ENCODE data around the gene PREPL. TPM values are rescaled to one million over a fixed set of nuclear protein-coding genes. Genes with fewer than 3 reads are reported as not detected.
"Not testable (repeated sequence)": the region's sequence is repeated elsewhere in the genome, so short reads cannot be mapped to it uniquely, and the experiment has no call there.

The PREPL gene
- total RNA-seq, 1 donor from 2014 or later: 82.1 TPM

DNA sequence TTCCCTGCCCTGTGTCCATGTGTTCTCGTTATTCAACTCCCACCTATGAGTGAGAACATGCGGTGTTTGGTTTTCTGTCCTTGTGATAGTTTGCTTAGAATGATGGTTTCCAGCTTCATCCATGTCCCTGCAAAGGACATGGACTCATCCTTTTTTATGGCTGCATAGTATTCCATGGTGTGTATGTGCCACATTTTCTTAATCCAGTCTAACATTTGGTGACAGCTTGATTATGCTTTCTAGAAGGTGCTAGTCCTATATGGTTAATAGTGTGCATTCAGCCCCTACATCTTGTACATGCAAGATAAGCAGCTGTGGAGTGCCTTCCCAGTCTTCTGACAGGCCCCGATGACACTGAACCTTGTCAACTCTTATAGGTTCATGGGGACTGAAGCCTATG lies 57.5 kb downstream of the PREPL start:
- DNase-seq (ENCODE audit: low spot score); intact Hi-C loops (cut with DNase I): not testable (repeated sequence)

DNA sequence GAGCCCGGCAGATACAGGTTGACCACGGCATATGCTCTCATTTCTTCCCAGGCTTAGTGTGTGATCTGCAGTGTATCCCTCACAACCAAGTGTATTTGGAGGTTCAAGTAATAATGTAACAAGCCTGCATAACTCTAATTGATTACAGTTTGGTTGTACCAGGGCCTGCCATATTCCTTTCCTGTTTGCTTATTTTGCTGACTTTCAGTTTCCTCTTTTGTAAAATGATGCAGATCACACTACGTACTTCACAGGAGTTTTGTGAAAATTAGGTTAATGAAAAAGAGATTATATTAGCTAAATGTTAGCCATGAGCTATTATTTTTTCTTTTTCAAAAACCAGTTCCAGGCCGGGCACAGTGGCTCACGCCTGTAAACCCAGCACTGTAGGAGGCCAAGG lies 60.2 kb downstream of the PREPL start:
- intact Hi-C loops (cut with DNase I): no loop called here
- no peak for DNase-seq (ENCODE audit: low spot score)

DNA sequence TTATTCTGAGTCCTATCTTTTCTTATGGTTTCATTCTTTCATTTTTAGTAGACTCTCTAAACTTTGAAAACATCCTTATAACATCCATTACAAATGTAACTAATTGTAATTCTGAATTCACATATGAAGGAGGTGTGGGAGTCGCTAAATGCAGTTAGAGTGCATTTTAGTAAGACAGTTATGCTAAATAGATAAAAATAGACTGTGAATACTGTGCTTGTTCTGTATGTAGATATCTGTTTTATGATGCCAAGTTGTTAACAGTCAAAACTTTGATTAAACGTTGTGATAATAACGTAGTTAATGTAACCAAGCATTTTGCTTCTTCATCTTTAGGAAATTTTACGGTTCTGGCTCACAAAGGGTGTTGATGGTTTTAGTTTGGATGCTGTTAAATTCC lies 61.7 kb downstream of the PREPL start:
- intact Hi-C loops (cut with DNase I): no loop called here
- DNase-seq (ENCODE audit: low spot score): no peak

DNA sequence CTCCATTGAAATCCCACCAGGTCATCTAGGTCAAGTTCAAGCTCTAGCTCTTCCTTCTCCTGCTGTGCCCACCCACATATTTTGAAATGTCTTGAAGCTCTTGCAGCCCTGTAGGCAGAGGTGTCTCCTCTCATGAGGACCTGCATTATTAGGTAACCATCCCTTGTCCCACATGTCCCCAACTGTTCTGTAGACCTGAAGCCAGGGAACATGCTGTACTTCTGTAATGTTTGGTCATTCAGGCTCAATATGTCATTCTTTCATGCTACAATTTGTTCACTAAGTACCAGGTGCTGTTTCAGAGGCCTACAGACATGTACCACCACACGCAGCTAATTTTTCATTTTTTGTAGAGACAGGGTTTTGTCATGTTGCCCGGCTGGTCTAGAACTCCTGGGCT lies 63.9 kb downstream of the PREPL start:
- no peak for DNase-seq (ENCODE audit: low spot score)
- intact Hi-C loops (cut with DNase I): no loop called here

DNA sequence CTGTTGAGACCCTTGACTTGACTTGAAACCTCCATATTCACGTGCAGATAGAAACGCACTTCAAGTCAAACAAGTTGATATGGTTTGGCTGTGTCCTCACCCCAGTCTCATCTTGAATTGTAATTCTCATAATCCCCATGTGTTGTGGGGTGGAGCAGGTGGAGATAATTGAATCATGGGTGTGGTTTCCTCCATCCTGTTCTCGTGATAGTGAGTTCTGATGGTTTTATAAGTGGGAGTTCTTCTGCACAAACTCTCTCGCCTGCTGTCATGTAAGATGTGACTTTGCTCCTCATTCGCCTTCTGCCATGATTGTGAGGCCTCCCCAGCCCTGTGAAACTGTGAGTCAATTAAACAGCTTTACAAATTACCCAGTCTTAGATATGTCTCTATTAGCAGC lies 64.6 kb downstream of the PREPL start:
- intact Hi-C loops (cut with DNase I): no loop called here
- no peak for DNase-seq (ENCODE audit: low spot score)

DNA sequence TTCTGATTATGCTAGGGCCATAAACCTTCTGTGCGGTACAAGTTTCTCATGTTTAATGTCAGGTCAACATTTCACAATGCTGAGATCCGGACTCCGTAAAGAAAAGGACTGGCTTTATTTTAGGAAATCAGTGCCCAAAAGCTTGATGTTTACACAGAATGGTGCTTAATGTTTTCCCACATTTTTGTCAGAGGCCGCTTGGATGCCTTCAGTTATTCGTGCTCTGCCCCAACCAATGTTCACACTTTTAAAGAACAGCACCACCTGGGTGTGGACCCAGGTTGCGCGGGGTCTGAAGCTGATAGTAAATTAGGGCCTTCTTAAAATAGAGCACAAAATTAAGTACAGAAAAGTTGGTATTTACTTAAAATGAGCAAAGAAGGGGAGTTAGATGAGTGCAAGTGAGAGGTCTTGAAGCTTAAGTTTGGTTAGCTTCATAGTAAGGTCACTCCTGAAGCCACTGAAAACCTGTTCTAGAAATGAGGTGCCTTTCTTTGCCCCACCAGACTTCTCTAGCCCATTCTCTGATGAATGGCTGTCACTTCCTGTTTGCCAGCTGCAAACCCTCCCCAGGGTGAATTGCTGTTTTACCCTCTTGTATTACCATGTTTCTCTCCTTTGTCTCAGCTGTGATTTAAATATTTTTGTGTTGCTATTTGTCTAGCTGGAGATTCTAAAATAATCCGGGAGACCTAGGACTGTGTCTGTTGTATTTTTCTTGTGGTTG lies 65.5 kb downstream of the PREPL start:
- DNase-seq (ENCODE audit: low spot score): no peak
- intact Hi-C loops (cut with DNase I): no loop called here

DNA sequence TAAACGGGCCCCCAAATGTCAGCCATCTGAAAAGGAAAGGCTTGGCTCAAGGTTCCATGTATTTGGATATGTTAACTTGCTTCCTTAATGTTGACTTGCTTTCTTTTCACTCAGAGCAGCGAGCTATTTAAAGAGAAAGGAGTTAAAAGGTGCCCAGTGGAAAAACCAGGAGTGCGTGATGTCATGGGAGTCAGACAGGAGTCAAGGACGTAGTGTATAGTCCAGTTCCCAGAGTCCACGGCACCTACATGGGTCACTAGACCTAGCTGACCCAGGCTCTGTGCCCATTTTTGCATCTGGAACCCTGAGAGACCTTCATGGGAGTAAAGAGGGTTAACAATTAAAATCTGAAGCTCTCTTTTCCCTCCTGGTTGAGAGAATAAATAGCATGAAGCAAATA lies 66.2 kb downstream of the PREPL start:
- intact Hi-C loops (cut with DNase I): no loop called here
- no peak for DNase-seq (ENCODE audit: low spot score)

DNA sequence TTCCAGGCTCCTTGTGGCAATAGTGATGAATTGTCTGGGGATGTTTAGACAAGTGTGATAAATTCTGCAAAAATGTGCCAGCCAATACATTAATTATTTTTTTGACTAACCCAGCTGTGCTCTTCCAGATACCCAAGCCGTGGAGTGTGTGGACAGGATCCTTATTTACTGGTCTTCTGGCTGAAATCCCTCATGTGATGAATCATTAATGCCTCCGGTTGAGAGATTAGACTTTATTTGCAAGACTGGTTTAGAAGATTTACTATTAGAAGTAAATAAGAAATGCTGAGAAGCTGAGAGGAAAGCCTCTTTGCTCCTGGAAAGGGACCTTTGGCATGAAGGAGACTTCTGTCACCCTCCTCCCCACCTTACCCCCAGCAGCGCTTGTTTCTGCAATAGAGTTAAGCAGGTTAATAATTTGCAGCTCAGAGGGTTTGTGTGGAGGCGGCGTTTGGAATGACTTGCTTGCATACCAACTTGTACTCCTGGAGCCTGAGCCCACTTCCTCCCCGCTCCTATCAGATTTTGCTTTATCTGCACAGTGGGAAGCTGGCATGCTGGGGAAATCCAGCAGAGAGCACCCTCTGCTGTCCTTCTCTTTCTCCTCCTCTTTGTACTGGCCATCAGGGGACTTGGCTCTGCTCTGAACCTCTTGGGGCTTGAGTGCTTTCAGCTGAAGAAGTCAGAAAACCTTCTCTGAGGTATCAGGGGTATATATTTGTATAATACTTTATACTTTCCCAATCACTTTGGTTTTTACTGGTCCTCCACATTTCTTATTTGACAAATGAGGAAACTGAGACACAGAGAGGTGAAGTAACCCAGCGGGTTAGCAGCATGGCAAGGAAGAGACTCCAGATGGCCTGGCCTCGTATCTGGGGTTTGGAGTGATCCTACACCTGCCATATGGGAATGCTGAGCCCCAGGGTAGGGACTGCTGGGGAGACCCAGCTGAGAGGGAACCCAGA lies 69.7 kb downstream of the PREPL start:
- DNase-seq (ENCODE audit: low spot score): no peak

DNA sequence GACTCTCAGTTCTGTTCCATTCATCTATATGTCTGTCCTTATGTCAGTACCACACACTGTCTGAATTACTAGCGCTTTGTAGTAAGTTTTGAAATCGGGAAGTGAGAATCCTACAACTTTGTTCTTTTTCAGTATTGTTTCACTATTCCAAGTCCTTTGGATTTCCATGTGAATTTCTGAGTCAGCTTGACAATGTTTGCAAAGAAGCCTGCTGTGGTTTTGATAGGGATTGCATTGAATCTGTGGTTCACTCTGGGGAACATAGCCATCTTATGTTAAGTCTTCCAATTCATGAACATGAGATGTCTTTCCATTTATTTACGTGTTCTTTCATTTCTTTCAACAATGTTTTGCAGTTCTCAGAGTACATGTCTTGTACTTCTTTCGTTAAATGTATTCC lies 71.0 kb downstream of the PREPL start:
- intact Hi-C loops (cut with DNase I): loop anchor here (2.0 kb wide), 1 partner anchor 203 kb away; no protein-coding TSS in a partner anchor

More for the DNA sequence above, 69.7 kb downstream of the PREPL start:
- intact Hi-C loops (cut with DNase I): loop anchor here (2.0 kb wide), 1 partner anchor 205 kb away; no protein-coding TSS in a partner anchor

DNA sequence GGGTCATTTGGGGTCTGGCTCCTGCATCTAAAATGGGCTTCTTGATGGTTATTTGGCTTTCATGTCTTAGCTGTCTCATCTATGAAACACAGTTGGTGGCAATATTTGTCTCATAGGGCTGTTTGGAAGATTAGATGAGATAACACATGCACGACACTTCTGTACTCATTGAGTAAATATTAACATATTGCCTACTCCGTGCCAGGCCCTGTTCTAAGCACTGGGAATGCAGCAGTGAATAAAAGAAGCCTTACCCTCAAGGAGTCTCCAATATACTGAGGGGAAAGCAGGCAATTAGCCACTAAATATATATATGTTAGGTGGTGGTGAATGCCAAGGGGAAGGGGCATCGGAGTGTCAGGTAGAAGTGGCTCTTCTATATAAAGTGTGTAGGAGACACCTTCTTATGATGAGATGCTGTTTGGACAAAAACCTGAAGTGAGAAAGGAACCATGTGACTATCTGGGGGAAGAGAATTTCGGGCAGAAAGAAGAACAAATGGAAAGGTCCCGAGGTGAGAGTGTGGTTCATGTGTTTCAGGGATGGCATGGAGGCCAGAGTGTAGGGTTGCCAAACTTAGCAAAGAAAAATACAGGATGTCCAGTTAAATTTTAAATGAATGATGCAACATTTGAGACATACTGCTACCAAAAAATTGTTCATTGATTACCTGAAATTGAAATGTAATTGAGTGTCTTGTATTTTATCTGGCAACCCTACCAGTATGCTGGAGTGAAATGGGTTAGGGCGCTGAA lies 74.2 kb downstream of the PREPL start:
- intact Hi-C loops (cut with DNase I): no loop called here
- DNase-seq (ENCODE audit: low spot score): no peak

More for the DNA sequence above, 71.0 kb downstream of the PREPL start:
- no peak for DNase-seq (ENCODE audit: low spot score)

DNA sequence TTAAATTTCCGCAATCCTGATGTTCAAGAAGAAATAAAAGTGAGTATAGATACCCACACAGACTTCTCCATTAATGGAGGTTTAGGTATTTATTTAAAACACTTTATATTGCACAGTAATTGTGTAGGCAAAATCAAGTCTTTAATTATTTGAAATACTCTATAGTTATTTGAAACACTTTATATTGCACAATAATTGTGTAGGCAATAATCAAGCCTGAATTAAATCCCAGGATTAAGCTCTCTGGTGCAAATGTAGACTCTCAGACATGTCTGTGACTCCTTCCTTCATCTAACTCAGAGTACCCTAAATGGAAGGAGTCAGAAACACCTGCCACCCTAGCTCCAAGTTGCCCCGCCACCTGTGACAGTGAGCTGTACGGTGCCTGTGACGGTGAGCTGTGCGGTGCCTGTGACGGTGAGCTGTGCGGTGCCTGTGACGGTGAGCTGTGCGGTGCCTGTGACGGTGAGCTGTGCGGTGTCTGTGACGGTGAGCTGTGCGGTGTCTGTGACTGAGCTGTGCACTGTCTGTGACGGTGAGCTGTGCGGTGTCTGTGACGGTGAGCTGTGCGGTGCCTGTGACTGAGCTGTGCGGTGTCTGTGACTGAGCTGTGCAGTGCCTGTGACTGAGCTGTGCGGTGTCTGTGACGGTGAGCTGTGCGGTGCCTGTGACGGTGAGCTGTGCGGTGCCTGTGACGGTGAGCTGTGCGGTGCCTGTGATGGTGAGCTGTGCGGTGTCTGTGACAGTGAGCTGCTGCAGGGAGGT lies 75.0 kb downstream of the PREPL start:
- intact Hi-C loops (cut with DNase I): no loop called here
- no peak for DNase-seq (ENCODE audit: low spot score)

DNA sequence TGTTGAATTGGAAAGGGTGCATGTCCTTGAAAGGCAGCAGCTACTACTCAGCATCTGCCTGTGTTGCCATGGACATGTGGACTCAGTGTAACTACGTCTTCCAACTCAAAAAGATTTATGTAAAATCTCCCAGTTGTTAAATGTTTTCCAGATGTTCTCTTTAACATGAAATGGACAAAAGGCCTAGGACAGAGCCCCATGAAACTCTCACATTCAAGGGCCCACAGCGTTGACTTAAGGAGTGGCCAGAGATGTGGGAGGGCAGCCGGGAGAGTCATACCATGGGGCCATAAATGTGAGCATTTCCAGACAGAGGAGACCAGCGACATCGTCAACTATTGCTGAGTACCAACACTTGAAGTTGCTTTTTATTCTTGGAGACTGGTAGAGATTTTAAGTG lies 76.1 kb downstream of the PREPL start:
- no peak for DNase-seq (ENCODE audit: low spot score)
- intact Hi-C loops (cut with DNase I): no loop called here

DNA sequence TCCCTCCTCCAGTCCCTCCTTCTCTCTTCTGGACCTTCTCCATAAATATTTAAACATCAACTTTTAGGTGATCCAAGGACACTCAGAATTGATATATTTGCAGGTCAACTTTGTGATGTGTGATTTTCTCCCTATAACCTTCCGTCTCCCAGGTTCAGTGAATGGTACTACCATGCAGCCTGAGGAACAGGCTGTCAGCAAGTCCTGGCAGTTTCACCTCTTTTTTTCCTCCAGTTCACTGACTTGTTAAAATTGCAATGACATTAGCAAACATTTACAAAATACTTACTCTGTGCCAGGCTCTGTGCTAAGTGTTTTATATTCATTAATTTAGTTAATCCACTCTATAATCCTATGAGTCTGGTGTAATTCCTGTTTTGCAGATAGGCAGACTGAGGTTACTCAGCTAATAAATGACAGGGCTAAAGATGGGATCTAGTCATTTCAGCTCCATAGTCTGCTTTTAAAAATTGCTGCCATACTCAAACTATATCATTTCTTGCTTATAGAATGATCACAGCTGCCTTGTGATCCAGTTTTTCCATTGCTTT lies 78.1 kb downstream of the PREPL start:
- no peak for DNase-seq (ENCODE audit: low spot score)
- intact Hi-C loops (cut with DNase I): no loop called here

DNA sequence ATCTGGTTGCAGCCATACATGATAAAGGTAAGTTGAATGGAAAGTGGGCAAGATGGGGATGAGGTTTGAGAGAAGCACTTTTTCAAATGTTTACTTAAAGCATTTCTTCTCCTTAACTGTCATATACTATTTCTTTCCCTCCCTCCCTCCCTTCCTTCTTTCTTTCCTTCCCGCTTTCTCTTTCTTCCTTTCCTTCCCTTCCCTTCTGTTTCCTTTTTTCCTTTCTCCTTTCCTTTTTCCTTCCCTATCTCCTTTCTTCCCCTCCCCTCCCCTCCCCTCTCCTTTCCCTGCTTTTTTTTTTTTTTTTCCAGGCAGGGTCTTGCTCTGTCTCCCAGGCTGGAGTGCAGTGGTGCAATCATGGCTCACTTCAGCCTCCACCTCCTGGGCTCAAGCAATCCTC lies 80.4 kb downstream of the PREPL start:
- intact Hi-C loops (cut with DNase I): no loop called here
- DNase-seq (ENCODE audit: low spot score): no peak

DNA sequence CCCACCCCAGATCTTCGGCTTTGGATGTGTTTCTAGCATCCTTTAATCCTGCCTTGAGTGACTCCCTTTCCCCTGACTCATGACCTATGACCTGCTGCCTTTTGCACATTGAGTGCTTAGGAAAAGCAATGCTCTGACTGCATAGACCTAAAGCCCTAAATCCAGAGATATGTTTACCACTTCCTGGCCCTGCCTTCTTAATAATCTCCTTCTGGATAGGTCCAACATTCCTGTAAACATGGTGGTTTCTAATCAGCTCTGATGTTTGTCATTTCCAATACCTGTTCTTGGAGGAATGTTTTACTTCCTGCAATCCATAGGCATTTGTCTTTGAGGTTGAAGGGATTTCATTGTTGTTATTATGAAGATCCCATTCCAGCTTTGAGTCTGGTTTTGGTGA lies 83.8 kb downstream of the PREPL start:
- DNase-seq (ENCODE audit: low spot score): no peak
- intact Hi-C loops (cut with DNase I): no loop called here

DNA sequence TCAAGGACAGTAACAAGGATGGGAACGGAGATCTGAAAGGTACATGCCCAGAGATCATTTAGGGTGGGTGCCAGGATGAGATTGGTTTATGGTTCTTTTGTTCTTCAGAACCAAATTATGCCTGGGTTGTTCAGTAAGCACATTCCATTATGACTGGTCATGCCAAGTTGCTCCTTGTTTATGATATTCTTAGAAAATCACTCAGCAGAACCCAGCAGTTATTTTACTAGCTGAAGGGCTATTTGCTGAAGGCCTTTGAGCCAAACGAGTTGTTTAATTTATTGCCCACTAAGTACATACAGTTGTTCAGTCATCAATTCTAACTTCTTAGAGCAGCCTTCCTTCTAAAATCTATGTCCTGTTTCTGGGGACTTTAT lies 85.4 kb downstream of the PREPL start:
- no peak for DNase-seq (ENCODE audit: low spot score)
- intact Hi-C loops (cut with DNase I): no loop called here

DNA sequence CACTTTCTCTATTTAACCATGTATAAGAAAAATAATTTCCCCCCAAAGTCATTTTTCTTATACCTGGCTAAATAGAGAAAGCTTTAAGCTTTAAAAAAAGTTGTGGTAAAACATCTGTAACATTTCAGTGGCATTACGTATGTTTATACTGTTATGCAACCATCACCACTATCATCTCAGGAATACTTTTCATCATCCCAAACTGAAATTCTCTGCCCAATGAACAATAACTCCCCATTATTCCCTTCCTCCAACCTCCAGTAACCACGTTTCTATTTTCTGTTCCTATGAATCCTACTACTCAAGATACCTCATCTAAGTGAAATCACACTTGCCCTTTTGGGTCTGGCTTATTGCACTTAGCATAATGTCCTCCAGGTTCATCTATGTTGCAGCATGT lies 87.7 kb downstream of the PREPL start:
- DNase-seq (ENCODE audit: low spot score): no peak
- intact Hi-C loops (cut with DNase I): no loop called here

DNA sequence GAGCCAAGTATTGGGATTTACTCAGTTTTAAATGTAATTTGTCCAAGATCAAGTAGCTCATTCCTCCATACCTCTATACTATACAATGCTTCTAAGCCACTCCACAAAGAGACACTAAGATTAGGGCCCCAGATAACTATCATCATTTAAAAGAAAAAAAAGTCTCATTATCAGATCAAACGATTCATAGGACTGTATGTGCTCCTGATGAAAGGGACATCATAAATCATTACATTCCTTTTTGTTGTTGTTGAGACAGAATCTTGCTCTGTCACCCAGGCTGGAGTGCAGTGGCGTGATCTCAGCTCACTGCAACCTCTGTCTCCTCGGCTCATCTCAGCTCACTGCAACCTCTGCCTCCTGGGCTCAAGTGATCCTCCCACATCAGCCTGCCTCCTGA lies 88.2 kb downstream of the PREPL start:
- intact Hi-C loops (cut with DNase I): no loop called here
- DNase-seq (ENCODE audit: low spot score): no peak

DNA sequence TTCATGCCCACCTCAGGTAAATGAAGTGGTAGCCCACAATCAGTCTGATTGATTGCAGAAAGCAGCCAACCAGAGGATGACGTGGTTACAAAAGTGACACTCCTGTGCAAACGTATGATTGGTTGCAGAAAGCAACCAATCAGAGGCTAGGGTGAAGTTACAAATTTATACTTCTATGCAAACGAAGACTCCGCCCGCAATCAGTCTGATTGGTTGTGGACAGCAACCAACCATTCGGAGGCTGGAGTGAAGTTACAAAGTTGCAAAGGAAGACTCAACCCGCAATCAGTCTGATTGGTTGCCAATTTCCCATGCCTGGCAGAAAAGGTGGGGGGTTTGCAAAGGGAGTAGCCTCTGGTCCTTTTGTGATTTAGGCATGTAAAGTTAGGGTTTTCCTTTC lies 90.0 kb downstream of the PREPL start:
- DNase-seq (ENCODE audit: low spot score): no peak
- intact Hi-C loops (cut with DNase I): no loop called here
